ENCODE data around the gene IL13RA2. TPM values are rescaled to one million over a fixed set of nuclear protein-coding genes. Genes with fewer than 3 reads are reported as not detected.

Gene IL13RA2
- total and polyA plus RNA-seq, 12 donors = 0.33 to 19.4 (median 1.9) TPM; not detected in 1

- intact Hi-C loops (cut with DNase I) = no loop called here
- 62 to 79% (median 73%) methylated on average over 3 of the region's 3 CpGs for WGBS, 4 donors
- Histone ChIP-seq H3K27ac (no peak overlapping the region), H3K27me3 (peaks cover 19% of the 10 kb centered on the region), H3K9me3 (replicated peaks in 1 of 3) (no peaks in the 10 kb centered on the region), H3K4me1 (replicated peaks in 1 of 2) (no peaks in the 10 kb centered on the region), H3K36me3 (replicated peaks in 1 of 2) (no peaks in the 10 kb centered on the region), H3K4me3 (no peak overlapping the region)
- no peak for TF ChIP-seq CTCF (IDR thresholded peaks at IDR 0.05)
- no peak for TF ChIP-seq POLR2A (IDR thresholded peaks at IDR 0.05)
- DNase-seq = no peak
Measured at GRCh38 chrX:115054876-115055275, 37.5 kb upstream of the IL13RA2 start.

GRCh38 chrX:115053223-115053622 lies 35.8 kb upstream of the IL13RA2 start:
- 19 to 31% (median 26%) methylated on average over 1 of the region's 1 CpG for WGBS, 4 donors
- Histone ChIP-seq H3K27me3 (peaks cover 19% of the 10 kb centered on the region), H3K27ac (no peak overlapping the region), H3K36me3 (replicated peaks in 1 of 2) (no peaks in the 10 kb centered on the region), H3K4me1 (replicated peaks in 1 of 2) (no peaks in the 10 kb centered on the region), H3K9me3 (replicated peaks in 1 of 3) (no peaks in the 10 kb centered on the region), H3K4me3 (no peak overlapping the region)
- DNase-seq = no peak
- TF ChIP-seq CTCF (IDR thresholded peaks at IDR 0.05) = no peak
- TF ChIP-seq POLR2A (IDR thresholded peaks at IDR 0.05) = no peak
- intact Hi-C loops (cut with DNase I) = no loop called here

- no peaks in the 10 kb centered on the region for H3K27me3 ChIP-seq
- intact Hi-C loops (cut with DNase I) = no loop called here
- DNase-seq = no peak
- no peak overlapping the region for H3K27ac ChIP-seq
- H3K9me3 ChIP-seq (replicated peaks in 1 of 3) = no peaks in the 10 kb centered on the region
- no peak overlapping the region for H3K4me3 ChIP-seq
- H3K36me3 ChIP-seq (replicated peaks in 1 of 2) = no peaks in the 10 kb centered on the region
- H3K4me1 ChIP-seq (replicated peaks in 1 of 2) = no peaks in the 10 kb centered on the region
- TF ChIP-seq POLR2A (IDR thresholded peaks at IDR 0.05) = no peak
- TF ChIP-seq CTCF (IDR thresholded peaks at IDR 0.05) = no peak
Measured at GRCh38 chrX:115047715-115048114, 30.3 kb upstream of the IL13RA2 start.

- TF ChIP-seq CTCF (IDR thresholded peaks at IDR 0.05) = no peak
- no peak for TF ChIP-seq POLR2A (IDR thresholded peaks at IDR 0.05)
- Histone ChIP-seq H3K27ac (no peak overlapping the region), H3K27me3 (no peaks in the 10 kb centered on the region), H3K4me1 (replicated peaks in 1 of 2) (no peaks in the 10 kb centered on the region), H3K36me3 (replicated peaks in 1 of 2) (no peaks in the 10 kb centered on the region), H3K9me3 (replicated peaks in 1 of 3) (no peaks in the 10 kb centered on the region), H3K4me3 (no peak overlapping the region)
- DNase-seq = no peak
- intact Hi-C loops (cut with DNase I) = no loop called here
Measured at GRCh38 chrX:115047181-115047580, 29.8 kb upstream of the IL13RA2 start.

Data from adrenal gland (tissue), 12 donors.